HG03460 (cell line): ENCODE results near the gene VMP1.
"Not testable (repeated sequence)": the region's sequence is repeated elsewhere in the genome, so short reads cannot be mapped to it uniquely, and the experiment has no call there.

Experiments
- ATAC-seq: cut with Tn5 transposase; IDR thresholded peaks from one replicate; pipeline ENCODE4 v1.9.1; 2021; ENCODE audit not compliant: unreplicated experiment

Gene VMP1

DNA sequence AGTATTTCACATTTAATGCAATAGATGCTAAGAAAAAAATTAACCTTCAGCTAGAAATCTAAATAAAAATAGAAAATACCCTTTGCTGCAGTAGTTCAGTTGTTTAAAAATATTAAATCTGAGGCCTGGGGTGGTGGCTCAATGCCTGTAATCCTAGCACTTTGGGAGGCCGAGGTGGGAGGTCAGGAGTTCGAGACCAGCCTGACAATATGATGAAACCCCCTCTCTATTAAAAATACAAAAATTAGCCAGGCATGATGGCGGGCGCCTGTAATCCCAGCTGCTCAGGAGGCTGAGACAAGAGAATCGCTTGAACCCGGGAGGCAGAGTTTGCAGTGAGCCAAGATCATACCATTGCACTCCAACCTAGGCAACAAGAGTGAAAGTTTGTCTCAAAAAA lies 98.9 kb downstream of the VMP1 start:
- not testable (repeated sequence) for ATAC-seq

GRCh38 chr17:59807892-59808509 lies 100.5 kb downstream of the VMP1 start:
- ATAC-seq, result no peak

DNA sequence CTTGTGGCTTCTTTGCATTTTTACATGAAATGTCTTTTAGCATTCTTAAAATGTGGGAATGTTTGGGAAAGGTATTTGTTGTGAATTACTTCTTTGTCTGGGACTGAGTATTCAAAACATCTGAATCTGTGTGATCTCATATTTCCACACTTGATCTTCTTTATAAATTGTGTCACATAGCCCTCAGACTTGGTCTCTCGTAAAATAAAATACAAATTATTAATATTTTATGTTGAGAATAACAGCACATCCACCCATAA lies 103.4 kb downstream of the VMP1 start:
- ATAC-seq, result no peak

DNA sequence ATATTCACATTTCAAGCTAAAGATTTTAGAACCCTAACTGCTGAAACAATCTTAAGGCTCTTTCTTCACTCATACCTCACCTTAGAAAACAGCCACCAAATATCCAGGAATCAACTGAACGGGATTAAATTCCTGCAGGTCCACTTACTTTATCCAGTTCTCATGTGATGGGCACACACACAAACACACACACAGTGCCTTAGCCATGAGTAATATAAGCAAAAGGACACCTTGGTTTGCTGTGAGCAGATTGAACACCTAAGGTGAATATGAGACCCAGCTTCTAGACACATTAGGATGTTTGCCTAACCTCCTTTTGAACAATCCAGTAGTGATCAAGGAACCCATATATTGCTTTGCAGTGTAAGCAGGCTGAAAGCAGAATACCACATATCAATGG lies 103.8 kb downstream of the VMP1 start:
- no peak for ATAC-seq

DNA sequence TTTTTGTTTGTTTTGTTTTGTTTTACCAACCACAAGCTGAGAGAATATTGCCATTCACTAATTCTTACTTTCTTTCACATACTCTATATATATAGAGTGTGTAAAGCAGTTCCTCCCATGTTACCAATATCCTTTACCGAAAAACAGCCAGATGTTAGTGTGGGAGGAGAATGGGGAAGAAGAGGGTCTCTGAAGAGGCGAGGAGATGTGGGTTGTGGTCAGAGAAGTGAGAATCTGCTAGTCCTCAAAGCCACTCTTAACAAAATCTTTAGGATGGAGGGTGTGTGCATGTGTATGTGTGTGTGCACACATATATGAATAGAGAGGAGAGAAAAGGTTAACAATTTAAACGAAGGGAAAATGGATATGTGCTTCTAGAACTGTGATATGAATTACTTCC lies 104.7 kb downstream of the VMP1 start:
- no peak for ATAC-seq

- ATAC-seq, result no peak
Measured at GRCh38 chr17:59814276-59814675, 106.8 kb downstream of the VMP1 start.

DNA sequence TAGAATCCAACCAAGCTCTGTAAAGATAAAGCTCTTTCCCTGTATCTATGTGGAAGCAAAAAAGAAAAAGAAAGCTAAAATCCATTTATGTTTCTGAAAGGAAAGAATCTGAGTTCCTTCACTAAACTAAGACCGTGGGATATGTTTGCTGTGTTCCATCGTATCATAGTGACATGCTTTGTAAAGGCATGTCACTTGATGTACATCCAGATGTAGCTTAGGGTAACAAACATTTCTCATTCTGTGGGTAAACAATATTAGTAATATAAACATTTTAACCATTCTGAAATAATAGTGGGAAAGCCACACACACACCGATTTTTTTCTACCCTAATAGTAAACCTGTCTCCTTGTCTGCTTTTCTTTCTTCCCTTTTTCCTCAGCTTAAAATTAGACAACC lies 107.2 kb downstream of the VMP1 start:
- no peak for ATAC-seq

DNA sequence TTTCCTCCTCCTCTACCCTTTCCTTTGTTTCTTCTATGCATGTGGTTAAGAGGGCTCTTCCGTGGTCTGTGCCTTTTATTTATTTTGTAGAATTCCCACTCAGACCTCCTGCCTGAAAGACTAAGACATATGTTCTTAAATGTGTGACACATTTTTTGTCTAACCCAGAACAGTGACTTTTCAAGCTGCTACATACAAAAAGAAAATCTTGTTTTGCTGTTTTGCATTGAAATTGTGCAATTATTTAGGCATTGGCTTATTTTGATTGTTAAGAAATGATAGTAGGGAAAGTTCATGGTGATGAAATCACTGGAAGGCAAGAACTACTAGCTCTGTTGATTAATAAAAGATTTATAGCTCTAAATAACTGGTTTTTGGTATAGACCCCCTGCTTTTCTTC lies 108.5 kb downstream of the VMP1 start:
- no peak for ATAC-seq

DNA sequence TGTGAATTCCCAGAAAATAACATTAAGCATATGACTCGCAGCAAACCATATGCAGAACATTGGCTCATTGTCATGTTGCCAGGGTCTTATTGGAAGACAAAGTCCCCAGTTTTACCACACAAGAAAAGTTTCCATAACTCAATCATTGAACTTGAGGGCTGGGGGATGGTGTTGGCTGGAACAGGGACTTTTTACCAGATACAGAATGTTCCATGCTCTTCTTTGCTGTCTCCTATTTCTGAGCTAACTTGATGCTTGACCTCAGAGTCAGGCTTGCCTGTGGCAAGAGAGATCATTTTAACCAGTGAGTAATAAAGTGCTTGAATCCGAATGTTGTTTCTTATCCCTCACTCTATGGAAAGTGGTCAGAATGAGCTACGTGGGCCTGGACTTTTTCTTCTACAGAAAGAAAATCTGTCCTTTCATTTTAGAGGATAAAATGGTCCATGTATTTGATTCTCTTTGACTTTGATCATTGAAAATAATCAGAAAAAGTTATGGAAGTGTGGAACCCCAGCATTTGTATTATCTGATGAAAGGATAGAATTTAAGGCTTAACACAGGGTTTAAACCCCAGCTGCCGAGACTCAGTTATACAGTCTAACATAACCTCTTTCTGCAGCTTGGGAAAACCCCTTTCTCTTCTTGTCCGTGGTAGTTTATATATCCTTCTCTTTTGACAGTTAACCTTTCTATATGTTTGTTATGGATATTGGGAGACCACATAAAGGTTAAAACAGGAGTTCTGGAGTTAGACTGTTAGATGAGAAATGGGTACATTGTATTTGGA lies 118.3 kb downstream of the VMP1 start:
- no peak for ATAC-seq

DNA sequence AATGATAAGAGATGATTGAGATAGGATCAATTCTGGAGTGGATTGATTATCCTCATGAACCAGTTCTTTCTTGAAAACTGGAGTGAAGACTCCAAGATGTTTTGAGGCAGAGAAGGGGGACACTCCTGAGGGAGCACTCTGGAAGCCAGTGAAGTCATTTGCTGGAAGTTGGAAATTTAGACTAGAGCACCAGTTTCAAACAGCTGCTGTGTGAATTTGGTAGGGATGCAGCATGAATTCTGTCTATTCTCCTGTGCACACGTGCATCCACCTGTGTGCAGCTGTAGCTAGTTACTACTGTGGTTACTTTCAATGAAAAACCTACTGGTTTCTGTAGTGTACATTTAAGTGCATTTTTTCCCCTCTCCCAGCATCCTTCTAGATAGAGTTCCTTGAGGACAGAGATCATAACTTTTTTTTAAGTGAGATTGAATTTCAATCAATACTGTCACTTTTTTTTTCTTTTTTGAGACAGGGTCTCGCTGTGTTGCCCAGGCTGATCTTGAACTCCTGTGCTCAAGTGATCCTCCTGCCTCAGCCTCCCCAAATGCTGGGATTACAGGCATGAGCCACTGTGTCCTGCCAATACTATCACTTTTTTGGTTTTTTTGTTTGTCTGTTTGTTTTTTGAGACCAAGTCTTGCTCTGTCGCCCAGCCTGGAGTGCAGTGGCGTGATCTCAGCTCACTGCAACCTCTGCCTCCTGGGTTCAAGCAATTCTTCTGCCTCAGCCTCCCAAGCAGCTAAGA lies 119.4 kb downstream of the VMP1 start:
- ATAC-seq, result no peak

DNA sequence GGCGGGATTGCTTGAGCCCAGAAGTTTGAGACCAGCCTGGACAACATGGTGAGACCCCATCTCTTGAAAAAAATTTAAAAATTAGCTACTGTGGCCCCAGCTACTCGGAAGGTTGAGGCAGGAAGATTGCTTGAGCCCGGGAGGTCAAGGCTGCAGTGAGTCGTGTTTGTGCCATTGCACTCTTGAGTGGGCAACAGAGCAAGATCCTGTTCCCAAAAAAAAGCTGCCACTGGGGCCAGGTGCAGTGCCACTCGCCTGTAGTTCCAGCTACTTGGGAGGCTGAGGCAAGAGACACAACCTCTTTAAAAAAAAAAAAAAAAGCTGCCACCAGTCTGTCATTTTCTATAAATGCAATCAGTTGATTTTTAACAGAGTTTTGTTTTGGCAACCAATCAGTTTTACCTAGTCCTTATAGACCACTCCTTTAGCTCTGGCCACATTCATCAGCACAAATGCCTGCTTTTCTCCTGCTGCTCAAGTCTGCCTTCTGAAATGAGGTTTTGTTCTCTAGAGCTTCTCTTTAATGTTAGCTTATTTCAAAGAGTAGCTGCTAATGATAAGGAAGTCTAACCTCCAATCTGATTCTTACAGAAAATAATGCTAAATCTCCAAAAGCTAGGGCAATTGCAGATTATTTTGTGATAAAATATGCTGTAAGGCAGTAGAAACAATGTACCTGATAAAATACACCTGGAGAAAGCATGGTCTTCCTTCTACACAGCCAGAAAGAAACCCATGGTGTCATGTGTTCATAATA lies 120.4 kb downstream of the VMP1 start:
- peak; percentile 32 for ATAC-seq

DNA sequence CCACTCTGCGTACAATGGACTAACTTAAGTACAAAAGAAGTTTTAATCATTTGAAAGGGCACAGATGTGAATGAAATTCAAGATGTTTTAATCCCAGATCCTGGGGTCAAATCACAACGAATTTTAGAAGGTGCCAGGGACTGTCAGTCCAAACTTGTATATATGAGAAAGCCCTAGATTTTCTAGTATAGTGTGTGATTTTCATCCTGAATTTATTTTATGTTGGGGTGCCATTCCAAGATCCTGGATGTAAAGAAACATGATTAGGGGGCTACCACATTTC lies 121.0 kb downstream of the VMP1 start:
- ATAC-seq, result no peak

GRCh38 chr17:59828819-59829216 lies 121.4 kb downstream of the VMP1 start:
- not testable (repeated sequence) for ATAC-seq

DNA sequence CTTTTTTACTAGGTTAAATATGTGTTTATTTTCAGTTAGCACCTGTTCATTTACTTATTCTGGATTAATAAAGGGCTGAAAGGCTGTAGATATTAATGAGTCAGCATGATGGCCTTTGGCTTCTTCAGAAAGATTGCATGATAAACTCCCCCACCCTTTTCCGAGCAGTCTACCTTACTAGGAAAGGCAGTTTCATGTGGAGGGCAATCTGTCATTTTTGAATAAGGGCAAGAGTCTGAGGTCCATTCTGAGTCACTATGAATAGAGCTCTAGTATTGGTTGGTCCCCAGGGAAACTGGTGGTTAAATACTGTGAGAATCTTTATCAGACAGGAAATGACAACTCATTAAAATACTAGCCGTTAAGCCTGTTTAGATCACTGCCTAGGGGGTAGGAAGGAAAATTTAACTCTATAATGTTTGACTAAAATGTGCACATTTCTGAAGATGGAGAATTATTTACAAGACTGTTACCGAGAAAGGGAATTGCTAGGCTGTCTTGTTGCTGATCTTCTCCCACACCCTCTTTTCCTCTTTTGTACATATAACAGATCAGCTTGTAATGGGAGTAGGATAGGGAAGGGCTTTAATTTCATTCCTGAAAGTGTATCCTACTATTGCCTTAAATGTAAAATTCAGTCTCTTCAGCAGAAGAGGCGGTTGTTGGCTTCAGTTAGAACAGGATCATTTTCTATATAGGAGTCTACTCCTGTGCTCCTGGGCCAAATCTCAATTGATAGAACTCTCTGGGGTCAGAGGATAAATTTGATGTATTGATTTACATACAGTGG lies 122.0 kb downstream of the VMP1 start:
- peak; percentile 65 for ATAC-seq

DNA sequence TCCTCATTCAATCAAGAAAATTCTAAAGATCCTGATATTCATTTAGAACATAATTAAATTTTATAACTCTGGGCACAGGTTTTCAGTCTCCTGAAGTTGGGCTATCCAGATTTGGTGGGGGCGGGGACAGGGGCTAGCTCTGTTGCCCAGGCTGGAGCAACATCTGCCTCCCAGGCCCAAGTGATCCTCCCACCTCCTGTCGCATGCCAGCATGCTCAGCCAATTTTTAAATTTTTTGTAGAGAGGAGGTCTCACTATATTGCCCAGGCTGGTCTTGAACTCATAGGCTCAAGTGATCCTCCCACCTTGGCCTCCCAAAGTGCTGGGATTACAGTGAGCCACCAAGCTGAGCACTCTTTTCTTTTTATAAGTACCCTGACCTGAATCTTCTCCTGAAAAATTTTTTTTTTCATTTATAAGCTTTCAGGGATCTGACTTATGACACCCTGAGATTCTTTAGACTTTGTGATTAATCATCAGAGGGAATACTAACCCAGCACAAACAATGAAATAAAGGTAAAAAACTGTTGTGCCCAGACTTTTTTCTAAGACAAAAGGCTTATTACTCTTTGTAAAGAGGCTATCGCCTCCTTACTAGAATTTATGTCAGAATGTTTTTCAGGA lies 122.7 kb downstream of the VMP1 start:
- ATAC-seq, result no peak

GRCh38 chr17:59830846-59831486 lies 123.5 kb downstream of the VMP1 start:
- ATAC-seq, result no peak

DNA sequence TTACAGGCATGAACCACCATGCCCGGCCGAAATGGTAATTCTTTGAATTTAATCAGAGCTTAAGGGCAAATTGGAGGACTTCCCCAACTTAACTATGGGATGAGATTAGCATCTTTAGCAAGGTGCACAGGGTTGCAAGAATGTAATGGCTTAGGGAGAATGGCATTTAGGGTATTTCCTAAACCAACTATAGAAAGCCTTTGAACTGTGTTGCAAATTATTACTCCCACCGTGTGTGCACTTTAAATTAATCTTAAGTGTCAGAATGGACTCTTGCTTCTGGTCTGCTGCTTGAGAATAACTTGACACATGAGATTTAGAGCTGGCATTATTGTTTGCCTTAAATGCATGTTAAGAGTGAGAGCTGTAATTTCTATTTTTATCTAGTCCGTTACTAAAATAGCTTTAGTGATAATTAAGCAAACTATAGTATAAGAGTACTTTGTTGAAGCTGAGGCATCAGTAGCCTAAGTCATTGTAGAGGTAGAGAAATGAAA lies 125.5 kb downstream of the VMP1 start:
- no peak for ATAC-seq

DNA sequence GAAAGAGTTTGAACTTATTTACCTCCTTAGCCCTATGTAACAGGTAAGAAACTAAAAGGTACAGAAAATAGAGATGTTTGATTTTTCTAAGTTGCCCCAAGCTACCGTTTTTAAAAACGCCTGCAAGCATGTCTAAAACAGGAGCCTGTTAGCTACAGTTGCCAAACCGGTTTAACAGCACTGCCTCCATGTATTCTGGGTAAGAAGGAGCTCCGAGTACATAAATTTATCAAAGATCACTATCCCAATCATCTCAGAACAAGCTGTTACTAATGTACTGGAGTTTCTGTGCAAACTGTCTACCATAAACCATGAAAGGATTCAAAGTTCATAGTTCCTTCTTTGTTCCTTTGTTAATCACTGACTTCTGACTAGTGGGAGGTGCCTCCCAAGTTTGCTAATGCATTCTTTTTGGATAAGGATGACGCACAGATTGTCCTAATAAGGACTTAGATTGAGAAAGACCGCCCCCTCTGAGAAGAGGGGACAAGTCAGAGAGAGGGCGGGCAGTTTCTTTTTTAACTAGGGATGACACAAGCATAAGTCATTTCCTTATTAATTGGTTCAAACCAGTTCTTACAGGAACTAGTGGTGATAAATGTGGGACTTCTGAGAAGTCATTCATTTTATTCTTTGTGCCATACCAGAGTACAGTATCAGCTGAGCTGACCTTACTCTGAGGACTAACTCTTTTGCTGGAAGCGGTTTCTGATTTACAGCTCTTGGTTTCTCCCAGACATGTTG lies 130.0 kb downstream of the VMP1 start:
- peak; percentile 76 for ATAC-seq
